Epithelial cell of esophagus (primary cell): ENCODE results near the gene UBE3C.
"Not testable (repeated sequence)": the region's sequence is repeated elsewhere in the genome, so short reads cannot be mapped to it uniquely, and the experiment has no call there.

ENCODE experiments used
- DNase-seq: peaks from one replicate; pipeline ENCODE4 v3.0.0; 2010; ENCODE audit warnings: low read depth
- H3K4me3 ChIP-seq: 2 replicates; pipeline ENCODE4 v1.5.1; 2011; ENCODE audit warnings: mild to moderate bottlenecking, low read length, control low read depth
- CTCF ChIP-seq: IDR thresholded peaks from 2 replicates; pipeline ENCODE4 v1.5.1; 2011; ENCODE audit warnings: low read depth, mild to moderate bottlenecking, low read length, control low read depth, inconsistent platforms; ENCODE audit not compliant: insufficient read depth; ENCODE audit errors: missing control alignments

Gene UBE3C

GRCh38 chr7:157138424-157139110, at the start of gene UBE3C:
UBE3C (plus strand) TSS chr7:157138926; CDS start chr7:157139273, 347 bp downstream.
- DNase-seq: peak; percentile 95
- H3K4me3 ChIP-seq: peak within 1 kb of the TSS; percentile 70
- no peak for TF ChIP-seq CTCF

DNA sequence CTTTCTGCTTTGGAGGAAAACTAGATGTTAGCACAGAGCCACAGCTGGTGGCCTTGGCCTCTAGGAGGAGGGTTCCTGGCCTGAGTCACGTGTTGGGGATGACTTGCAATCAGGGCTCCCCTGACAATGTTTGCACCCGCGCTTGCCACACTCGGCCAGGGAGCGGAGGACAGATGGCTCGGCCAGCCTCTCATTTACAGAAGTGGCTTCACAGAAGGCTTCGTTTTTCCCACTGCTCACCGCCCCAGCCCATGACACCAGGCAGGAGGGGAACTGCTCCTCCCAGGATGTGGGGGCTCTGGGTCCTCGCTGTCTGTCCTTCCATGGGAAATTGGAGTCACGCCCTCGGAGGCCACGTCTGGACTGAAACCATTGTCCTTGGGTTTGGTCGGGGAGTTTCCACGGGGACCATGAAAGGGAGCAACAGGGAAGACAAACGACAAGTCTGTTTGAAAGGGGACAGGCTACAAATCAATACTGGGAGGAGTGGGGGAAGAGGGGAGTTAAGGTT, 49.6 kb upstream of the UBE3C start:
- H3K4me3 ChIP-seq: no peak overlapping the region
- no peak for TF ChIP-seq CTCF
- DNase-seq: no peak

DNA sequence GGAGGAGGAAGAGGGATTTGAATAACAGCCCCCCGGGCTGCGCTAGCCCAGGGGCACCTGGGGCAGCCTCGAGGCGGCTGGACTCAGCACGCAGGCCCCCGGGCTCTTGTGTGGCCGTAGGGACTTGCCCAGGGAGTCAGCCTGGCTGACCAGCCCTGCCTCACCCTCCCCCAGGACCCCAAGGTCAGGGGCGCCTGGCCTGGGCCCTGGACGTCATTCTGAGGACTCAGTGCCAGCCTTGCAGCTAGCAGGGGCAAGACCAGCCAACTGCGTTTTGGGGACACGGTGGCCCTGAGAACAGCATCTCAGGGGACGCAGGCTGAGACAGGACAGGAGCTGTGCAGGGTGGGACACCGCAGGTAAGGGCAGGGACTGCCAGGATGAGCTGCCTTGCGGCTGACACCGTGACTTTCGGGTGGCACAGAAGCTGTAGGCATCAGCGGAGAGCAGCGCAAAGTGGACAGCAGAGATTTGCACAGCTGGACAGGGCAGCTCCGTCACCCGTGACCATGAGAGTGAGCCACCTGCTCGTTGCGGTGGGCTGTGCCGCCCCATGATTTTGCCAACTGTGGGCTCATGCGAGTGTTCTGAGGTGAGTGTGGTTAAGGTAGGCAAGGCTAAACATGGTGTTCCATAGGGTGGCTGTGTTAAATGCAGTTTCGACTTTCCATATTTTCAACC, 48.1 kb upstream of the UBE3C start:
- DNase-seq: no peak
- TF ChIP-seq CTCF: no peak
- no peak overlapping the region for H3K4me3 ChIP-seq

- H3K4me3 ChIP-seq: no peak overlapping the region
- TF ChIP-seq CTCF: no peak
- no peak for DNase-seq
Measured at GRCh38 chr7:157096286-157097055, 42.3 kb upstream of the UBE3C start.

- no peak for TF ChIP-seq CTCF
- H3K4me3 ChIP-seq: no peak overlapping the region
- no peak for DNase-seq
Measured at GRCh38 chr7:157097056-157097329, 41.7 kb upstream of the UBE3C start.

DNA sequence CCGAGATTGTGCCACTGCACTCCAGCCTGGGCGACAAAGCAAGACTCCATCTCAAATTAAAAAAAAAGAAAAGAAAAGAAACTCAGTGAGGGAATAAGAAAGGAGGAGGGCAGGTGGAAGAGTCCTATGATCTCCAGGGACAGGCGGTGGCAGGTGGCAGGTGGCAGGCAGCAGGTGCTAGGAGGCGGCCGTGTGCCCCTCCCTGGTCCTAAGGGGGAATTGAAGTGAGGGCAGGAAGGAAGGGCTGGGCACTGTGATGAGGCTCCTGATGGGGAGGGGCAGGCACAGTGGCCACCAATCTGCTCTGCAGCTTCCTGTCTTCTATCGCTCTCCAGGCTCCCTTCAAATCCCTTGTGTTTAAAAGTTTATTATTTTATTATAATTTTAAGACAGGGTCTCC, 41.2 kb upstream of the UBE3C start:
- DNase-seq: no peak
- H3K4me3 ChIP-seq: no peak overlapping the region
- TF ChIP-seq CTCF: no peak

- DNase-seq, H3K4me3 ChIP-seq: not testable (repeated sequence)
Measured at GRCh38 chr7:157100005-157100404, 38.7 kb upstream of the UBE3C start.

- DNase-seq: not testable (repeated sequence)
Measured at GRCh38 chr7:157103641-157104040, 35.1 kb upstream of the UBE3C start.

More at GRCh38 chr7:157103641-157104040, 35.1 kb upstream of the UBE3C start:
- H3K4me3 ChIP-seq: not testable (repeated sequence)
